NCI-H2196 (cell line): Measurements from ENCODE around the gene POPDC3.
A peak's percentile ranks its signal among the peaks of the same experiment; 100 is the strongest.

Source experiments
- DNase-seq: peaks from one replicate; lab custom pipeline; 2025; ENCODE audit not compliant: unreplicated experiment; lab: John Stamatoyannopoulos, UW

POPDC3 gene

GRCh38 chr6:105153676-105154075, 26.1 kb downstream of the POPDC3 start:
- DNase-seq: no peak

- DNase-seq: no peak
Measured at GRCh38 chr6:105152880-105153279, 26.9 kb downstream of the POPDC3 start.

- no peak for DNase-seq
Measured at GRCh38 chr6:105151644-105152043, 28.2 kb downstream of the POPDC3 start.

- DNase-seq: no peak
Measured at GRCh38 chr6:105138141-105138540, 41.7 kb downstream of the POPDC3 start.

GRCh38 chr6:105137388-105137787, 42.4 kb downstream of the POPDC3 start:
- DNase-seq: no peak

GRCh38 chr6:105136431-105137350, 43.1 kb downstream of the POPDC3 start:
- peak; percentile 47 for DNase-seq

- no peak for DNase-seq
Measured at GRCh38 chr6:105135907-105136430, 43.8 kb downstream of the POPDC3 start.

GRCh38 chr6:105135056-105135455, 44.8 kb downstream of the POPDC3 start:
- DNase-seq: no peak

GRCh38 chr6:105122717-105123116, 57.1 kb downstream of the POPDC3 start:
- no peak for DNase-seq

- no peak for DNase-seq
Measured at GRCh38 chr6:105121981-105122380, 57.8 kb downstream of the POPDC3 start.

- no peak for DNase-seq
Measured at GRCh38 chr6:105120570-105120969, 59.2 kb downstream of the POPDC3 start.

- no peak for DNase-seq
Measured at GRCh38 chr6:105116150-105116549, 63.7 kb downstream of the POPDC3 start.

- no peak for DNase-seq
Measured at GRCh38 chr6:105113422-105113821, 66.4 kb downstream of the POPDC3 start.

- no peak for DNase-seq
Measured at GRCh38 chr6:105112577-105112976, 67.2 kb downstream of the POPDC3 start.

GRCh38 chr6:105111871-105112270, 67.9 kb downstream of the POPDC3 start:
- DNase-seq: no peak

GRCh38 chr6:105111105-105111504, 68.7 kb downstream of the POPDC3 start:
- no peak for DNase-seq

- no peak for DNase-seq
Measured at GRCh38 chr6:105109955-105110895, 69.6 kb downstream of the POPDC3 start.

GRCh38 chr6:105108631-105109262, 71.1 kb downstream of the POPDC3 start:
- no peak for DNase-seq
